GM12878 (cell line): ENCODE data around the gene IL17RC. TPM values are rescaled to one million over a fixed set of nuclear protein-coding genes. Genes with fewer than 3 reads are reported as not detected.
A peak's percentile ranks its signal among the peaks of the same experiment; 100 is the strongest.

Experiments used
- ATAC-seq: fragments of 200-7000 bp; cut with Tn5 transposase; 3 replicates; pipeline ENCODE4 v1.9.1; 2020; ENCODE audit warnings: mild to moderate bottlenecking, moderate library complexity
- BruUV-seq: library from RNA; stranded (reverse); fragments of 400-500 nt; replicated peaks from 2 replicates; lab custom pipeline; 2021; lab: Mats Ljungman, UMichigan
- CTCF ChIA-PET: fragments of 300-600 bp; sonication (Branson Sonifier 250); formaldehyde crosslinking; extraction: SDS; loops from one replicate; lab custom pipeline; 2021; ENCODE audit warnings: inconsistent platforms; lab: Yijun Ruan, JAX
- POLR2A ChIA-PET: fragments of 350-600 bp; formaldehyde crosslinking; extraction: SDS; loops from one replicate; lab custom pipeline; 2021; ENCODE audit warnings: inconsistent platforms; lab: Charles Lee
- RAD21 ChIA-PET: fragments of 300-600 bp; sonication (Branson Sonifier 250); formaldehyde crosslinking; loops from one replicate; lab custom pipeline; 2023; ENCODE audit warnings: antibody characterized with exemption; ENCODE audit not compliant: unreplicated experiment; lab: Charles Lee
- SMC1A ChIA-PET: fragments of 300-600 bp; sonication (Branson Sonifier 250); formaldehyde crosslinking; loops from one replicate; lab custom pipeline; 2023; ENCODE audit not compliant: unreplicated experiment, uncharacterized antibody; lab: Charles Lee
- DNase-seq: peaks from one replicate; pipeline ENCODE4 v3.0.0-alpha.2; 2011; ENCODE audit warnings: low read depth, low spot score
- FAIRE-seq: peaks from 3 replicates; lab custom pipeline; 2011; peaks lifted over from hg19 to GRCh38; lab: Jason Lieb, UNC
- H2AFZ ChIP-seq: 2 replicates; pipeline ENCODE4 v1.6.0; 2011; ENCODE audit warnings: low read depth, low read length, control low read depth; ENCODE audit not compliant: control insufficient read depth
- H3K27ac ChIP-seq: 2 replicates; pipeline ENCODE4 v1.5.1; 2011; ENCODE audit warnings: control low read depth; ENCODE audit not compliant: control insufficient read depth, insufficient read depth
- H3K27me3 ChIP-seq, 2 experiments: replicated peaks in 1 of 2; 2 replicates each; pipeline versions ENCODE4 v1.6.0 to v1.6.1; 2011; ENCODE audit warnings: low read length in 1 of 2; ENCODE audit not compliant: control insufficient read depth in 2 of 2, insufficient read depth in 2 of 2
- H3K36me3 ChIP-seq, 2 experiments: 2 replicates each; pipeline ENCODE4 v1.5.1; 2011; ENCODE audit warnings: low read length in 1 of 2; ENCODE audit not compliant: control insufficient read depth in 2 of 2, insufficient read depth in 2 of 2
- H3K4me1 ChIP-seq: 2 replicates; pipeline ENCODE4 v1.6.1; 2011; ENCODE audit warnings: mild to moderate bottlenecking, low read length, moderate library complexity, mixed read lengths; ENCODE audit not compliant: control insufficient read depth, insufficient read depth
- H3K4me2 ChIP-seq: 2 replicates; pipeline ENCODE4 v1.6.0; 2011; ENCODE audit warnings: control low read depth; ENCODE audit not compliant: control insufficient read depth, insufficient read depth
- H3K4me3 ChIP-seq: fragments of 200-600 bp; sonication (generic); 2 replicates; pipeline ENCODE4 v1.5.1; 2016
- H3K79me2 ChIP-seq: 2 replicates; pipeline ENCODE4 v1.6.0; 2011; ENCODE audit warnings: low read length; ENCODE audit not compliant: control insufficient read depth, insufficient read depth
- H3K9ac ChIP-seq: 2 replicates; pipeline ENCODE4 v1.8.0; 2011; ENCODE audit warnings: low read length, control low read depth, mixed read lengths; ENCODE audit not compliant: control insufficient read depth, insufficient read depth
- H3K9me3 ChIP-seq: replicated peaks from 3 replicates; pipeline ENCODE4 v1.5.1; 2011; ENCODE audit warnings: mild to moderate bottlenecking, low read length; ENCODE audit not compliant: control insufficient read depth, insufficient read depth
- H4K20me1 ChIP-seq: 2 replicates; pipeline ENCODE4 v1.6.0; 2011; ENCODE audit not compliant: control insufficient read depth, insufficient read depth
- BCL11A ChIP-seq: IDR thresholded peaks from 2 replicates; pipeline ENCODE4 v1.6.1; 2011; ENCODE audit warnings: low read depth, low read length
- BCL3 ChIP-seq: IDR thresholded peaks from 2 replicates; pipeline ENCODE4 v1.6.1; 2011; ENCODE audit warnings: borderline replicate concordance, low read depth, mild to moderate bottlenecking, moderate library complexity, low read length; ENCODE audit not compliant: insufficient read depth, poor library complexity, severe bottlenecking
- E2F8 ChIP-seq: fragments of 450-650 bp; IDR thresholded peaks from 2 replicates; pipeline ENCODE4 v1.6.1; 2018; ENCODE audit warnings: mild to moderate bottlenecking, low read depth, moderate library complexity; ENCODE audit not compliant: partially characterized antibody
- JUNB ChIP-seq: IDR thresholded peaks from 2 replicates; pipeline ENCODE4 v1.6.1; 2016; ENCODE audit warnings: antibody characterized with exemption, mild to moderate bottlenecking
- SPI1 ChIP-seq: IDR thresholded peaks from 2 replicates; pipeline ENCODE4 v1.6.1; 2011; ENCODE audit warnings: low read depth, mild to moderate bottlenecking, low read length, moderate library complexity, borderline replicate concordance; ENCODE audit not compliant: insufficient read depth
- WGBS: methylation state at CpG from one replicate; pipeline ENCODE4 v1.1.6; 2016; ENCODE audit warnings: low lambda C conversion rate; ENCODE audit not compliant: insufficient replicate concordance, insufficient coverage; ENCODE audit errors: missing lambda C conversion rate; 5-methylcytosine and 5-hydroxymethylcytosine counted together
- in situ Hi-C: fragments of 300-500 bp; cut with MboI; formaldehyde crosslinking; loops from 9 replicates; pipeline ENCODE4 v1.14.3; 2018; ENCODE audit warnings: mixed read lengths
- intact Hi-C: fragments of 100-400 bp; cut with micrococcal nuclease; formaldehyde crosslinking; loops from one replicate; pipeline ENCODE4 v1.14.2; 2022; ENCODE audit not compliant: unreplicated experiment
- polyA plus RNA-seq, 11 experiments: library from polyadenylated mRNA; depleted of rRNA in 4 of 11; unstranded in 6 of 11; stranded (reverse) in 5 of 11; fragments of >200 nt; fragmentation: Nextera tagmentation in 4 of 11; fragmentation: Illumina TruSeq in 1 of 11; extraction: Ambion mirVana in 4 of 11; extraction: Trizol in 1 of 11; gene quantifications; 1 replicate in 1 of 11; 2 replicates in 10 of 11; pipeline versions ENCODE4 v1.2.1 to v1.2.3, GENCODE V29; 2011 to 2016; ENCODE audit warnings: inconsistent platforms in 2 of 11, missing spikeins in 2 of 11, low read depth in 1 of 11
- total RNA-seq, 4 experiments: library from RNA; depleted of rRNA in 3 of 4; stranded (reverse); fragments of >200 nt in 3 of 4; fragmentation: Illumina TruSeq in 1 of 4; extraction: Trizol in 1 of 4; gene quantifications; 2 replicates each; pipeline versions ENCODE4 v1.2.1 to v1.2.3, GENCODE V29; 2013 to 2021

Gene IL17RC
- total and polyA plus RNA-seq, 10 of the 15 experiments (the other 5 are each of a cell fraction or from before 2014, with no cell fraction given) = 0.07 to 4.4 (median 0.34) TPM; not detected in 3

GRCh38 chr3:9887480-9887879 lies 29.4 kb upstream of the IL17RC start:
- peak overlapping the region; percentile 29; the same call in 1 of the 2 replicates for H2AFZ ChIP-seq
- H4K20me1 ChIP-seq = no peaks in the 10 kb centered on the region
- intact Hi-C loops (no loop called here), in situ Hi-C loops (no loop called here)
- no peak for ATAC-seq
- H3K4me1 ChIP-seq = no peaks in the 10 kb centered on the region
- no peak for DNase-seq
- FAIRE-seq = no peak
- no TSS peak for BruUV-seq
- no peak overlapping the region for H3K9ac ChIP-seq
- no peak overlapping the region for H3K4me2 ChIP-seq
- POLR2A ChIA-PET = no interaction called here
- TF ChIP-seq SPI1 = peak; percentile 38; the same call in 1 of the 2 replicates
- no peak for TF ChIP-seq E2F8
- CTCF ChIA-PET = no interaction called here
- H3K9me3 ChIP-seq = no peaks in the 10 kb centered on the region; the same call in 2 of the 3 replicates
- H3K27ac ChIP-seq = no peak overlapping the region
- SMC1A ChIA-PET = no interaction called here
- peaks cover 23% of the 10 kb centered on the region for H3K79me2 ChIP-seq
- 34% methylated on average over 5 of the region's 5 CpGs for WGBS
- H3K27me3 ChIP-seq = no peaks in the 10 kb centered on the region
- no peak overlapping the region for H3K4me3 ChIP-seq
- RAD21 ChIA-PET = no interaction called here
- H3K36me3 ChIP-seq = peaks cover 0 to 2% of the 10 kb centered on the region in 2 experiments; a peak in 1 of 4 replicates

- BruUV-seq = no TSS peak
- Histone ChIP-seq H3K9me3 (no peaks in the 10 kb centered on the region; the same call in 2 of the 3 replicates), H3K4me1 (no peaks in the 10 kb centered on the region), H3K79me2 (peaks cover 31% of the 10 kb centered on the region)
- intact Hi-C loops = no loop called here
- SMC1A ChIA-PET = interaction anchor here (1.1 to 1.7 kb wide), 2 partner anchors 14 to 42 kb away, joined by 5 to 7 read pairs; partner anchors contain the start of gene IL17RE
- TF ChIP-seq BCL11A = no peak
- TF ChIP-seq BCL3 = no peak
- no peak for TF ChIP-seq JUNB
- TF ChIP-seq, all 136 proteins: peak for 0
- no peak for ATAC-seq
- no peak for FAIRE-seq
- H2AFZ ChIP-seq = no peak overlapping the region; the same call in 1 of the 2 replicates
- H3K27ac ChIP-seq = no peak overlapping the region
- H3K4me3 ChIP-seq = no peak overlapping the region
- no peak overlapping the region for H3K9ac ChIP-seq
- in situ Hi-C loops = no loop called here
- DNase-seq = no peak
- H3K27me3 ChIP-seq = no peaks in the 10 kb centered on the region
- 78% methylated on average over 3 of the region's 3 CpGs for WGBS
- H4K20me1 ChIP-seq = no peaks in the 10 kb centered on the region
- ChIA-PET RAD21 (no interaction called here), CTCF (interaction anchor here (1.1 kb wide), 1 partner anchor 28 kb away, joined by 3 read pairs; the partner anchor contains the start of gene IL17RC), POLR2A (interaction anchor here (3.4 kb wide), 1 partner anchor 9 kb away, joined by 35 read pairs; the partner anchor contains the start of gene CIDEC)
- H3K4me2 ChIP-seq = no peak overlapping the region
- H3K36me3 ChIP-seq = peaks cover 2 to 9% of the 10 kb centered on the region in 2 experiments
These were observed 28.4 kb upstream of the IL17RC start for GRCh38 chr3:9888540-9888939.
